ENCODE results near the gene ACP7. TPM values are rescaled to one million over a fixed set of nuclear protein-coding genes. Genes with fewer than 3 reads are reported as not detected.

ACP7 gene
- total RNA-seq, 1 experiment from 2014 or later = 0.15 TPM

- H3K56ac ChIP-seq (ENCODE audit: insufficient read length, low read depth, low read length) = no peak overlapping the region
Observed at GRCh38 chr19:39126312-39127187, 42.4 kb downstream of the ACP7 start.

More at GRCh38 chr19:39126312-39127187, 42.4 kb downstream of the ACP7 start:
- TF ChIP-seq, protein P1, sequence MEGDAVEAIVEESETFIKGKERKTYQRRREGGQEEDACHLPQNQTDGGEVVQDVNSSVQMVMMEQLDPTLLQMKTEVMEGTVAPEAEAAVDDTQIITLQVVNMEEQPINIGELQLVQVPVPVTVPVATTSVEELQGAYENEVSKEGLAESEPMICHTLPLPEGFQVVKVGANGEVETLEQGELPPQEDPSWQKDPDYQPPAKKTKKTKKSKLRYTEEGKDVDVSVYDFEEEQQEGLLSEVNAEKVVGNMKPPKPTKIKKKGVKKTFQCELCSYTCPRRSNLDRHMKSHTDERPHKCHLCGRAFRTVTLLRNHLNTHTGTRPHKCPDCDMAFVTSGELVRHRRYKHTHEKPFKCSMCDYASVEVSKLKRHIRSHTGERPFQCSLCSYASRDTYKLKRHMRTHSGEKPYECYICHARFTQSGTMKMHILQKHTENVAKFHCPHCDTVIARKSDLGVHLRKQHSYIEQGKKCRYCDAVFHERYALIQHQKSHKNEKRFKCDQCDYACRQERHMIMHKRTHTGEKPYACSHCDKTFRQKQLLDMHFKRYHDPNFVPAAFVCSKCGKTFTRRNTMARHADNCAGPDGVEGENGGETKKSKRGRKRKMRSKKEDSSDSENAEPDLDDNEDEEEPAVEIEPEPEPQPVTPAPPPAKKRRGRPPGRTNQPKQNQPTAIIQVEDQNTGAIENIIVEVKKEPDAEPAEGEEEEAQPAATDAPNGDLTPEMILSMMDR (conservative IDR thresholded peaks at IDR 0.05) = no peak
- peaks cover 3% of the 10 kb centered on the region; the same call in 1 of the 2 replicates for H3K27me3 Mint-ChIP-seq (ENCODE audit: low read depth)
- no peak overlapping the region for H3K4ac ChIP-seq (ENCODE audit: low read depth, low read length)
- H2BK5ac ChIP-seq (ENCODE audit: insufficient read length, low read length) = no peak overlapping the region
- H2BK20ac ChIP-seq (ENCODE audit: low read depth, low read length, poor library complexity, severe bottlenecking) = no peak overlapping the region
- peaks cover 3% of the 10 kb centered on the region; the same call in 1 of the 2 replicates for H3K4me1 ChIP-seq (ENCODE audit: insufficient read depth, low read length)
- no peak overlapping the region for H3K23ac ChIP-seq (ENCODE audit: insufficient read length, low read depth, low read length)
- no peak for DNase-seq
- H3K79me1 ChIP-seq (ENCODE audit: insufficient read depth, low read depth, low read length, poor library complexity, severe bottlenecking) = peaks cover 5% of the 10 kb centered on the region
- peaks cover 29% of the 10 kb centered on the region; the same call in 1 of the 2 replicates for H3K79me2 ChIP-seq (ENCODE audit: insufficient read depth, low read length)
- H3K36me3 Mint-ChIP-seq (ENCODE audit: insufficient read depth in 1 of 3, low read depth in 3 of 3) = no peaks in the 10 kb centered on the region; a peak in 3 of 7 replicates
- peak overlapping the region; percentile 95 to 98 for H3K4me3 Mint-ChIP-seq
- peak overlapping the region; percentile 86 to 99 (median 95); a peak in 5 of 7 replicates for H3K27ac Mint-ChIP-seq
- no peak overlapping the region for H3K18ac ChIP-seq (ENCODE audit: insufficient read length, low read depth, low read length)
- H3K4me1 Mint-ChIP-seq = peaks cover 39 to 56% of the 10 kb centered on the region in 2 experiments
- no peaks in the 10 kb centered on the region for H3K9me3 ChIP-seq (ENCODE audit: control insufficient read depth, low read depth, low read length)
- no peak overlapping the region for H2BK12ac ChIP-seq (ENCODE audit: insufficient read length, low read depth, low read length)
- no peak overlapping the region for H2AK5ac ChIP-seq (ENCODE audit: insufficient read length, low read length)
- no peak overlapping the region for H2BK120ac ChIP-seq (ENCODE audit: low read depth, low read length, poor library complexity, severe bottlenecking)
- no peak overlapping the region for H4K91ac ChIP-seq (ENCODE audit: insufficient read length, low read depth, low read length)
- no CpG with 5 or more reads among the region's 27 CpGs for WGBS (ENCODE audit: extremely low coverage, insufficient read length, low lambda C conversion rate)
- H3K27me3 ChIP-seq (ENCODE audit: insufficient read depth, low read length) = no peaks in the 10 kb centered on the region
- no peak overlapping the region; the same call in 1 of the 2 replicates for H3K14ac ChIP-seq (ENCODE audit: insufficient read depth, low read length)
- no peak overlapping the region for H4K8ac ChIP-seq (replicated peaks; ENCODE audit: insufficient read length, low read depth, low read length)
- H4K20me1 ChIP-seq (ENCODE audit: control insufficient read depth, insufficient read depth, insufficient read length) = peaks cover 8% of the 10 kb centered on the region
- peak overlapping the region; percentile 76 for H3K4me2 ChIP-seq (ENCODE audit: insufficient read depth, insufficient read length, low read length)
- peaks cover 9% of the 10 kb centered on the region for H3K23me2 ChIP-seq (ENCODE audit: insufficient read length, low read depth, low read length, poor library complexity, severe bottlenecking)
- H3K27ac ChIP-seq (ENCODE audit: insufficient read length, low read depth, low read length) = no peak overlapping the region
- no peak overlapping the region for H4K5ac ChIP-seq (ENCODE audit: insufficient read length, low read depth, low read length)
- no peaks in the 10 kb centered on the region for H3K9me3 Mint-ChIP-seq
- no peak overlapping the region for H3T11ph ChIP-seq (ENCODE audit: low read length)
- H3K9ac ChIP-seq (ENCODE audit: extremely low read depth, insufficient read length, low read length) = no peak overlapping the region
- H2AFZ ChIP-seq (ENCODE audit: low read length) = no peak overlapping the region
- no peak overlapping the region for H2BK15ac ChIP-seq (ENCODE audit: low read depth, low read length)

Measured in H9 (cell line).